Upper lobe of left lung (tissue), 4 donors: ENCODE data around the gene CDC14A.

Experiments
- CTCF ChIP-seq, 6 experiments: fragments of 450-650 bp in 4 of 6; fragments of 200-600 bp in 2 of 6; sonication (generic) in 2 of 6; IDR thresholded peaks; one replicate each; pipeline ENCODE4 v1.5.1; 2016 to 2019; ENCODE audit warnings: antibody characterized with exemption in 6 of 6
- EP300 ChIP-seq, 4 donors: sonication (generic); formaldehyde crosslinking; IDR thresholded peaks; one replicate each; pipeline ENCODE4 v1.5.1; 2017; ENCODE audit warnings: antibody characterized with exemption in 4 of 4, control low read depth in 2 of 4
- POLR2A ChIP-seq, 4 donors: fragments of 450-650 bp; IDR thresholded peaks; one replicate each; pipeline ENCODE4 v1.5.1; 2016 to 2017; ENCODE audit warnings: antibody characterized with exemption in 4 of 4, mild to moderate bottlenecking in 2 of 4
- POLR2AphosphoS5 ChIP-seq, 2 donors: sonication (generic); formaldehyde crosslinking; IDR thresholded peaks; one replicate each; pipeline ENCODE4 v1.5.1; 2017; ENCODE audit warnings: antibody characterized with exemption in 2 of 2

GRCh38 chr1:100387657-100388350 lies 35.5 kb downstream of the CDC14A start:
- TF ChIP-seq CTCF (IDR thresholded peaks at IDR 0.05), result no peak
- TF ChIP-seq POLR2A (IDR thresholded peaks at IDR 0.05), result no peak
- no peak for TF ChIP-seq POLR2AphosphoS5 (IDR thresholded peaks at IDR 0.05)
- TF ChIP-seq EP300 (IDR thresholded peaks at IDR 0.05), result no peak
